Stomach (tissue), 9 donors: Measurements from ENCODE around the gene BICD2. TPM values are rescaled to one million over a fixed set of nuclear protein-coding genes. Genes with fewer than 3 reads are reported as not detected.

Source experiments
- DNase-seq, 2 donors: peaks; one replicate each; pipeline versions ENCODE4 v3.0.0 to v3.0.0-alpha.2; 2013 to 2019
- H3K27ac ChIP-seq, 5 donors: fragments of 200-600 bp in 4 of 5; sonication (generic) in 4 of 5; one replicate each; pipeline ENCODE4 v1.5.1; 2013 to 2019; ENCODE audit warnings: mild to moderate bottlenecking in 1 of 5, moderate library complexity in 1 of 5
- H3K27me3 ChIP-seq, 3 donors: fragments of 200-600 bp; sonication (generic); one replicate each; pipeline ENCODE4 v1.5.1; 2017 to 2019; ENCODE audit warnings: mixed run types in 1 of 3
- H3K36me3 ChIP-seq, 4 donors: fragments of 200-600 bp; sonication (generic); 1 replicate in 3 of 4; 2 replicates in 1 of 4; pipeline ENCODE4 v1.5.1; 2016 to 2019
- H3K4me1 ChIP-seq, 4 donors: fragments of 200-600 bp; sonication (generic); one replicate each; pipeline ENCODE4 v1.5.1; 2016 to 2019
- H3K4me3 ChIP-seq, 4 donors: fragments of 200-600 bp; sonication (generic) in 3 of 4; one replicate each; pipeline ENCODE4 v1.5.1; 2016 to 2019; ENCODE audit warnings: mild to moderate bottlenecking in 1 of 4
- H3K9me3 ChIP-seq, 4 donors: fragments of 200-600 bp; sonication (generic); one replicate each; pipeline ENCODE4 v1.5.1; 2016 to 2019
- EP300 ChIP-seq: sonication (generic); formaldehyde crosslinking; IDR thresholded peaks from one replicate; pipeline ENCODE4 v1.6.1; 2017; ENCODE audit warnings: antibody characterized with exemption
- POLR2A ChIP-seq, 4 donors: fragments of 450-650 bp; IDR thresholded peaks; one replicate each; pipeline ENCODE4 v1.6.1; 2016; ENCODE audit warnings: antibody characterized with exemption in 4 of 4, control low read depth in 2 of 4, mild to moderate bottlenecking in 1 of 4, moderate library complexity in 1 of 4
- POLR2AphosphoS5 ChIP-seq, 3 donors: sonication (generic); formaldehyde crosslinking; IDR thresholded peaks; one replicate each; pipeline ENCODE4 v1.6.1; 2016; ENCODE audit warnings: antibody characterized with exemption in 3 of 3
- WGBS, 5 donors: extraction: QIAGEN DNeasy Blood & Tissue Kit in 3 of 5; methylation state at CpG; one replicate each; pipeline versions ENCODE4 v1.1.5 to v1.1.7; 2013 to 2018; 5-methylcytosine and 5-hydroxymethylcytosine counted together
- intact Hi-C: fragments of 100-400 bp; cut with DNase I; formaldehyde crosslinking; loops from one replicate; pipeline ENCODE4 v1.15.1; 2023; ENCODE audit warnings: low total_unique reads
- polyA plus RNA-seq, 3 donors: library from polyadenylated mRNA; stranded (reverse); fragments of 200-250 nt; gene quantifications; one replicate each; pipeline ENCODE4 v1.2.3, GENCODE V29; 2013
- total RNA-seq, 5 donors: library from RNA; depleted of rRNA; stranded (reverse); fragments of >200 nt; gene quantifications; one replicate each; pipeline versions ENCODE4 v1.1.0 to v1.2.3, GENCODE V29; 2014 to 2016
- TF ChIP-seq, protein P1 (sequence below), 7 experiments: fragments of 450-650 bp in 4 of 7; fragments of 200-600 bp in 3 of 7; sonication (generic) in 3 of 7; IDR thresholded peaks; one replicate each; pipeline ENCODE4 v1.5.1; 2016 to 2019; ENCODE audit warnings: antibody characterized with exemption in 7 of 7, control low read depth in 2 of 7, mild to moderate bottlenecking in 1 of 7
- donor health status: healthy with polysubstance abuse.
- donor health status: Bipolar disorder and iron deficiency.
- donor health status: healthy.

BICD2 gene
- total and polyA plus RNA-seq, 8 donors: 5.9 to 32.6 (median 16.4) TPM

DNA sequence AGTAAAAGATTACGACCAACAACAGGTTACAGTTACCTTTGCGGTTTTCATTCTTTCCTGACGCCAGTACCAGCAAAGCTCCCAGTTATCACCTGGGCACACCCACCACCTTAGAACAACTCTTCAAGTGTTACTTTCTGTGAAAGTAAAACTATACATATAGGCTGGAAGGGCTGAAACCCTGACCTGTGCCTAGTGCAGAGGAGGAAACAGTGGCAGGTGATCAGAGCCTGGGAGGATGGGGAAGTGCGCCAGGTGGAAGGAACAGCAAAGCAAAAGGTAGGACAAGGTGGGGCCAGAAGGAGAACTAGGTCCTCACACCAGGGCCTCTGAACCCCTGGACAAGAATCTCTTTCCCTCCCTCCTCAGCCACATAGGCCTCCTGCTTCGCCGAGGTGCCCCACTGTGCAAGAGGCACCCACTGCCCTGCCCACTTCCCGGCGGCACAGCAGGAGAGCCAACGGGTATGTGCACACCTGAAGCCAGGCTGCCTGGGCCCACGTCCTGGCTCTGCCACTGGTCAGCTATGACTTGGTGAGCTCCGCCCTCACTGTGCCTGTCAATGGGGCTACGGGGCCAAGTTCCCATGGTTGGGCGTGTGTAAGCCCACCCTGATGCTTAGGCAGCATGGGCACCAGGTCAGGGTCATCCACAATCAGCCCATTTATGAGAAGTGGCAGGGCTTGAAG, 26.9 kb downstream of the BICD2 start:
- intact Hi-C loops: no loop called here

DNA sequence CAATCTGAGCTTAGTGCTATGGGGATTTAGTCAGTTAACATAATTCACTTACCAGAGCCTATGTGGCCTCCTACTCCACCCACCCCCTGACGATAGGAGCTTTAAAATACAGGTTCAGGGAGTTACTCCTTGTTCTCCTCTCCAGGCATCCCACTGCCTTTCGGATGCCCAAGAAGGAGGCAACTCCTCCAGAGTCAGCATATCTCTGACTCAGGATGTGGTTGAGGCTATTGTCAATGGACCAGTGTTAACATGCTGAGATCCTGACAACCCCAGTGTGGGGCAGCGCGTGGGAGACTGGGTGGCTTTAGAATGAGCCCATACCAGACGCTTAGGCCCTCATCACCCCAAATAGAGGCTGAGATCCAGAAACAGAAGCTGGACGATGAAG, 27.4 kb downstream of the BICD2 start:
- H3K36me3 ChIP-seq: no peaks in the 10 kb centered on the region
- no peaks in the 10 kb centered on the region for H3K27me3 ChIP-seq
- WGBS, 5 donors: 61 to 79% (median 66%) methylated on average over 6 of the region's 6 CpGs
- H3K4me1 ChIP-seq: peaks cover 31 to 77% (median 57%) of the 10 kb centered on the region in 4 donors
- TF ChIP-seq EP300: no peak
- no peak for TF ChIP-seq POLR2AphosphoS5 (IDR thresholded peaks at IDR 0.05)
- no peak overlapping the region for H3K4me3 ChIP-seq
- H3K9me3 ChIP-seq: no peaks in the 10 kb centered on the region
- DNase-seq: no peak
- H3K27ac ChIP-seq: no peak overlapping the region
- intact Hi-C loops: no loop called here

More for the DNA sequence above, 26.9 kb downstream of the BICD2 start:
- peak overlapping the region in 2 of 5 donors; percentile 2 to 70 for H3K27ac ChIP-seq
- H3K9me3 ChIP-seq: no peaks in the 10 kb centered on the region
- H3K36me3 ChIP-seq: no peaks in the 10 kb centered on the region
- no peak overlapping the region for H3K4me3 ChIP-seq
- WGBS, 5 donors: 64 to 77% (median 66%) methylated on average over 9 to 13 of the region's 13 CpGs
- DNase-seq: no peak
- no peaks in the 10 kb centered on the region for H3K27me3 ChIP-seq
- peaks cover 31 to 79% (median 57%) of the 10 kb centered on the region in 4 donors for H3K4me1 ChIP-seq
- TF ChIP-seq, protein P1, sequence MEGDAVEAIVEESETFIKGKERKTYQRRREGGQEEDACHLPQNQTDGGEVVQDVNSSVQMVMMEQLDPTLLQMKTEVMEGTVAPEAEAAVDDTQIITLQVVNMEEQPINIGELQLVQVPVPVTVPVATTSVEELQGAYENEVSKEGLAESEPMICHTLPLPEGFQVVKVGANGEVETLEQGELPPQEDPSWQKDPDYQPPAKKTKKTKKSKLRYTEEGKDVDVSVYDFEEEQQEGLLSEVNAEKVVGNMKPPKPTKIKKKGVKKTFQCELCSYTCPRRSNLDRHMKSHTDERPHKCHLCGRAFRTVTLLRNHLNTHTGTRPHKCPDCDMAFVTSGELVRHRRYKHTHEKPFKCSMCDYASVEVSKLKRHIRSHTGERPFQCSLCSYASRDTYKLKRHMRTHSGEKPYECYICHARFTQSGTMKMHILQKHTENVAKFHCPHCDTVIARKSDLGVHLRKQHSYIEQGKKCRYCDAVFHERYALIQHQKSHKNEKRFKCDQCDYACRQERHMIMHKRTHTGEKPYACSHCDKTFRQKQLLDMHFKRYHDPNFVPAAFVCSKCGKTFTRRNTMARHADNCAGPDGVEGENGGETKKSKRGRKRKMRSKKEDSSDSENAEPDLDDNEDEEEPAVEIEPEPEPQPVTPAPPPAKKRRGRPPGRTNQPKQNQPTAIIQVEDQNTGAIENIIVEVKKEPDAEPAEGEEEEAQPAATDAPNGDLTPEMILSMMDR (IDR thresholded peaks at IDR 0.05): no peak
- TF ChIP-seq EP300 (no peak), POLR2A (IDR thresholded peaks at IDR 0.05) (no peak), POLR2AphosphoS5 (IDR thresholded peaks at IDR 0.05) (no peak)

DNA sequence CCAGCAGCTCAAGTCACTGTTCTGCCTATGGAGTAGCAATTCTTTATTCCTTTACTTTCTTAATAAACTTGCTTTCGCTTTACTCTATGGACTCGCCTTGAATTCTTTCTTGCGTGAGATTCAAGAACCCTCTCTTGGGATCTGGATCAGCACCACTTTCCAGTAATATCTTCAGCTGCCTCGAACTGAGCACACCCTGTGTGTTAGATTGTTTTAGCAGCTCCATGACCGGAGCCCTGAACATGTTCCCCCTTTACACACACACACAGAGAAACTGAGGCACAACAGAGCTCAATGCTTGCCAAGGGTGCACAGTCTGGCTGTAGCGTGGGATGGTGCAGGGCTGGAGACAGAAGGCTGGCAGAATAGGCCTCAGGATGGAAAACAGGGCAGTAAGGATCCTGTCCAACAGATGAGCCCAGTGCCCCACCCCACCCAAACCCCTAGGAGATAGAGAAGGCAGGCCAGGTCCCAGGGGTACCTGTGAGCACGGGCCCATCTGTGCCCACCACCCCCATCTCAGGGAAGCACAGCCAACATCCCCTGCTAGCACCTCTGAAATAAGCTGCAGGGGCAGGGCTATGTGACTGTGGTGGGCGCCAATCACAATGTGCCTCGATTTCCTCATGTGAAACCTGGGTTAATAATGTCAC, 27.9 kb downstream of the BICD2 start:
- WGBS, 5 donors: 86 to 95% (median 89%) methylated on average over 8 to 9 of the region's 9 CpGs
- Histone ChIP-seq H3K27me3 (no peaks in the 10 kb centered on the region), H3K9me3 (no peaks in the 10 kb centered on the region), H3K36me3 (no peaks in the 10 kb centered on the region), H3K4me3 (no peak overlapping the region), H3K27ac (no peak overlapping the region), H3K4me1 (peaks cover 31 to 77% (median 56%) of the 10 kb centered on the region in 4 donors)
- intact Hi-C loops: no loop called here
- no peak for DNase-seq
- TF ChIP-seq, protein P1 (IDR thresholded peaks at IDR 0.05): no peak
- TF ChIP-seq POLR2A (IDR thresholded peaks at IDR 0.05) (no peak), POLR2AphosphoS5 (IDR thresholded peaks at IDR 0.05) (no peak), EP300 (no peak)

DNA sequence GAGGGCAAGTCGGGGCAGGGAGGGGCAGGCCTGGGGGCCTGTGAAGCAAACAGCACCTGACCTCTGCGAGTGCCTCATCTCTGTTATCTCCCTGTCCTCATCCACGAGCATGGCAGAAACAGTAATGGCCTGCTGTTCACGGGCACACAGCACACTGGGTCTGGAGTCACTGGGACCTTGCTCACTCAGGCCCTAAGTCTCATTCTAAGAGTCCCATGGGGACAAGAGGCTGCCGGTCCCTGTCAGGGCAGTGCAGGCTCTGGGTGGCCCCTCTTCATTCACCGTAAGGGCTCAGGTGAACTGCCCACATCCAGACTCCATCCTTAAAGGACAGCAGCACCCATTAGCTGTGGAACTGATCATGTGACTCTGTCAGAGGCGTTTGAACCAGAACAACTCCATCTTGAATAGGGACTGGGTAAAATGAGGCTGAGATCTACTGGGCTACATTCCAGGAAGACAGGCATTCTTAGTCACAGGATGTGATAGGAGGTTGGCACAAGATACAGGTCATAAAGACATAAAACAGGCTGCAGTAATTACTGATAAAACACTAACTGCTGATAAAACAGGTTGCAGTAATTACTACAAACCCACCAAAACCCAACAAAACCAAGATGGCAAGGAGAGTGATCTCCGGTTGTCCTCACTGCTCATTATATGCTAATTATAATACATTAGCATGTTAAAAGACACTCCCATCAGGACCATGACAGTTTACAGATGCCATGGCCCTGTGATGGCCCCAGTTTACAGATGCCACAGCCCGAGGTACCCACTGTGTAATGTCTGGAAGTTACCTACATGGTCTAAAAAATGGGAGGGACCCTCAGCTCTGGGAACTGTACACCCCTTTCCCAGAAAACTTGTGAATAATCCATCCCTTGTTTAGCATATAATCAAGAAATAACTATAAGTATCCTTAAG, 28.7 kb downstream of the BICD2 start:
- Histone ChIP-seq H3K4me3 (no peak overlapping the region), H3K27ac (no peak overlapping the region), H3K36me3 (no peaks in the 10 kb centered on the region), H3K27me3 (no peaks in the 10 kb centered on the region), H3K4me1 (peaks cover 25 to 77% (median 54%) of the 10 kb centered on the region in 4 donors), H3K9me3 (no peaks in the 10 kb centered on the region)
- 70 to 82% (median 78%) methylated on average over 6 to 9 of the region's 9 CpGs for WGBS, 5 donors
- TF ChIP-seq, protein P1 (IDR thresholded peaks at IDR 0.05): no peak
- TF ChIP-seq EP300: no peak
- TF ChIP-seq POLR2AphosphoS5 (IDR thresholded peaks at IDR 0.05): no peak
- no peak for TF ChIP-seq POLR2A (IDR thresholded peaks at IDR 0.05)
- intact Hi-C loops: no loop called here
- DNase-seq: no peak
